A549 (cell line): ENCODE data around the gene PNPLA8. TPM values are rescaled to one million over a fixed set of nuclear protein-coding genes. Genes with fewer than 3 reads are reported as not detected.
"Not testable (repeated sequence)": the region's sequence is repeated elsewhere in the genome, so short reads cannot be mapped to it uniquely, and the experiment has no call there.

ENCODE experiments used
- ATAC-seq, 2 experiments: fragments of 200-7000 bp in 1 of 2; fragments of >200 bp in 1 of 2; cut with Nextera tagmentation in 1 of 2; cut with Tn5 transposase in 1 of 2; 3 replicates each; pipeline versions ENCODE4 v1.8.0 to v1.9.1; 2018 to 2020; ENCODE audit warnings: mild to moderate bottlenecking in 1 of 2, moderate library complexity in 1 of 2
- CTCF ChIA-PET: fragments of 300-600 bp; sonication (Branson Sonifier 250); formaldehyde crosslinking; extraction: SDS; loops from one replicate; lab custom pipeline; 2021; ENCODE audit warnings: antibody characterized with exemption, inconsistent platforms; lab: Yijun Ruan, JAX
- POLR2A ChIA-PET: fragments of 350-600 bp; formaldehyde crosslinking; extraction: SDS; loops from one replicate; lab custom pipeline; 2021; ENCODE audit warnings: antibody characterized with exemption, inconsistent platforms; lab: Yijun Ruan, JAX
- DNase-seq, 2 experiments: peaks; one replicate each; pipeline versions ENCODE4 v3.0.0 to v3.0.0-alpha.2; 2011 to 2016; ENCODE audit warnings: low read depth in 1 of 2, low spot score in 1 of 2
- FAIRE-seq: peaks from 2 replicates; lab custom pipeline; 2011; peaks lifted over from hg19 to GRCh38; lab: Jason Lieb, UNC
- H3K27ac ChIP-seq, 2 experiments: fragments of >200 bp; sonication (Bioruptor Twin); formaldehyde crosslinking; 3 replicates each; pipeline ENCODE4 v1.5.1; 2016 to 2017
- H3K4me1 ChIP-seq: fragments of >200 bp; sonication (Bioruptor Twin); formaldehyde crosslinking; 3 replicates; pipeline ENCODE4 v1.6.1; 2016
- H3K4me2 ChIP-seq: fragments of >200 bp; sonication (Bioruptor Twin); formaldehyde crosslinking; 3 replicates; pipeline ENCODE4 v1.6.1; 2016
- H3K4me3 ChIP-seq: fragments of >200 bp; sonication (Bioruptor Twin); formaldehyde crosslinking; 3 replicates; pipeline ENCODE4 v1.5.1; 2016
- H3K9me3 ChIP-seq: fragments of >200 bp; sonication (Bioruptor Twin); formaldehyde crosslinking; 3 replicates; pipeline ENCODE4 v1.6.1; 2016
- CBX2 ChIP-seq: fragments of 200-600 bp; sonication (generic); IDR thresholded peaks from 2 replicates; pipeline ENCODE4 v1.6.1; 2016; ENCODE audit warnings: low read depth, mild to moderate bottlenecking, borderline replicate concordance
- CBX8 ChIP-seq: fragments of 200-600 bp; sonication (generic); IDR thresholded peaks from 2 replicates; pipeline ENCODE4 v1.6.1; 2016
- CHD2 ChIP-seq: fragments of 150-350 bp; IDR thresholded peaks from 2 replicates; pipeline ENCODE4 v1.6.1; 2014; ENCODE audit warnings: low read length; ENCODE audit not compliant: partially characterized antibody
- EHMT2 ChIP-seq: fragments of 200-600 bp; sonication (generic); IDR thresholded peaks from 2 replicates; pipeline ENCODE4 v1.6.1; 2016; ENCODE audit warnings: antibody characterized with exemption, low read depth, mild to moderate bottlenecking, moderate library complexity
- EP300 ChIP-seq, 2 experiments: fragments of >200 bp; sonication (Bioruptor Twin); formaldehyde crosslinking; IDR thresholded peaks; 2 replicates in 1 of 2; 3 replicates in 1 of 2; pipeline ENCODE4 v1.6.1; 2016 to 2017
- ESRRA ChIP-seq: fragments of 150-350 bp; IDR thresholded peaks from 2 replicates; pipeline ENCODE4 v1.6.1; 2014; ENCODE audit warnings: mild to moderate bottlenecking, low read length, borderline replicate concordance
- FOSL2 ChIP-seq, 2 experiments: fragments of 450-650 bp in 1 of 2; fragments of >200 bp in 1 of 2; sonication (Bioruptor Twin) in 1 of 2; formaldehyde crosslinking; IDR thresholded peaks; 2 replicates each; pipeline versions ENCODE4 v1.5.0 to v1.6.1; 2016 to 2020; ENCODE audit warnings: mild to moderate bottlenecking in 1 of 2, moderate library complexity in 1 of 2
- FOXS1 ChIP-seq: fragments of 250-450 bp; sonication (Bioruptor Pico); IDR thresholded peaks from 2 replicates; pipeline ENCODE4 v1.5.0; 2020; ENCODE audit warnings: mild to moderate bottlenecking, moderate library complexity
- HES2 ChIP-seq: fragments of >200 bp; sonication (Bioruptor Twin); formaldehyde crosslinking; IDR thresholded peaks from 2 replicates; pipeline ENCODE4 v1.6.1; 2016
- HEYL ChIP-seq: fragments of 250-450 bp; sonication (Bioruptor Pico); IDR thresholded peaks from 2 replicates; pipeline ENCODE4 v1.8.0; 2021; ENCODE audit warnings: mild to moderate bottlenecking, moderate library complexity
- HMGXB4 ChIP-seq: fragments of 250-450 bp; sonication (Bioruptor Pico); IDR thresholded peaks from 2 replicates; pipeline ENCODE4 v1.5.0; 2021; ENCODE audit warnings: mild to moderate bottlenecking, moderate library complexity, borderline replicate concordance
- HOXB13 ChIP-seq: fragments of 250-450 bp; sonication (Bioruptor Pico); IDR thresholded peaks from 2 replicates; pipeline ENCODE4 v1.5.0; 2020; ENCODE audit warnings: low read depth, mild to moderate bottlenecking, moderate library complexity
- HOXB5 ChIP-seq: fragments of 250-450 bp; sonication (Bioruptor Pico); IDR thresholded peaks from 2 replicates; pipeline ENCODE4 v1.5.0; 2020; ENCODE audit warnings: mild to moderate bottlenecking, moderate library complexity
- KDM1A ChIP-seq: fragments of 200-600 bp; sonication (generic); IDR thresholded peaks from 2 replicates; pipeline ENCODE4 v1.6.1; 2016; ENCODE audit warnings: low read depth, mild to moderate bottlenecking
- KDM5A ChIP-seq: fragments of 200-600 bp; sonication (generic); IDR thresholded peaks from 2 replicates; pipeline ENCODE4 v1.6.1; 2016; ENCODE audit warnings: antibody characterized with exemption, mild to moderate bottlenecking
- NFE2L2 ChIP-seq: fragments of 150-350 bp; conservative IDR thresholded peaks from 2 replicates; pipeline ENCODE4 v1.6.1; 2014; ENCODE audit warnings: low read length
- PBX3 ChIP-seq: IDR thresholded peaks from 2 replicates; pipeline ENCODE4 v1.6.1; 2012
- RCOR1 ChIP-seq: fragments of 150-350 bp; IDR thresholded peaks from 2 replicates; pipeline ENCODE4 v1.6.1; 2014; ENCODE audit warnings: antibody characterized with exemption, low read length, low read depth
- REST ChIP-seq: fragments of 200-600 bp; sonication (generic); IDR thresholded peaks from 2 replicates; pipeline ENCODE4 v1.6.1; 2016; ENCODE audit warnings: antibody characterized with exemption, mild to moderate bottlenecking, moderate library complexity
- ZC3H11A ChIP-seq: fragments of 450-650 bp; IDR thresholded peaks from 2 replicates; pipeline ENCODE4 v1.6.1; 2014; ENCODE audit warnings: antibody characterized with exemption, mild to moderate bottlenecking
- ZNF302 ChIP-seq: fragments of 250-450 bp; sonication (Bioruptor Pico); IDR thresholded peaks from 2 replicates; pipeline ENCODE4 v1.9.0; 2021; ENCODE audit warnings: inconsistent platforms, mild to moderate bottlenecking, moderate library complexity
- WGBS: methylation state at CpG from one replicate; pipeline ENCODE4 v1.1.6; 2017; ENCODE audit errors: missing lambda C conversion rate; 5-methylcytosine and 5-hydroxymethylcytosine counted together
- polyA plus RNA-seq, 4 experiments: library from polyadenylated mRNA; depleted of rRNA in 3 of 4; stranded (reverse); fragments of >200 nt; fragmentation: RNase III in 1 of 4; extraction: RNeasy Plus Mini Kit Qiagen cat#74134 plus additional on column Dnase treatment in 1 of 4; gene quantifications; 2 replicates in 3 of 4; 3 replicates in 1 of 4; pipeline ENCODE4 v1.2.3, GENCODE V29; 2011 to 2017

The PNPLA8 gene
- polyA plus RNA-seq, 2 of the 4 experiments (the other 2 are of a cell fraction): 16.1 to 29.6 TPM

GRCh38 chr7:108541478-108541877 is 15.5 kb upstream of the PNPLA8 start:
- TF ChIP-seq HES2 (no peak), ZNF302 (no peak), ESRRA (no peak)
- H3K4me3 ChIP-seq: no peak overlapping the region
- ATAC-seq (no peak), FAIRE-seq (no peak), DNase-seq (no peak)
- ChIA-PET CTCF (no interaction called here), POLR2A (no interaction called here)
- WGBS: 54% methylated on average over 2 of the region's 2 CpGs
- H3K4me1 ChIP-seq: no peaks in the 10 kb centered on the region
- H3K4me2 ChIP-seq: no peak overlapping the region
- no peaks in the 10 kb centered on the region for H3K9me3 ChIP-seq
- H3K27ac ChIP-seq: no peak overlapping the region

GRCh38 chr7:108538685-108539084 is 12.8 kb upstream of the PNPLA8 start:
- 63% methylated on average over 4 of the region's 4 CpGs for WGBS
- FAIRE-seq, H3K4me1 ChIP-seq, DNase-seq, H3K4me2 ChIP-seq, H3K9me3 ChIP-seq, CTCF ChIA-PET, ATAC-seq, POLR2A ChIA-PET, H3K27ac ChIP-seq, H3K4me3 ChIP-seq: not testable (repeated sequence)

GRCh38 chr7:108538236-108538635 is 12.3 kb upstream of the PNPLA8 start:
- H3K27ac ChIP-seq, DNase-seq, H3K4me2 ChIP-seq, ATAC-seq, H3K9me3 ChIP-seq, CTCF ChIA-PET, H3K4me3 ChIP-seq, FAIRE-seq, POLR2A ChIA-PET, H3K4me1 ChIP-seq: not testable (repeated sequence)
- WGBS: 60% methylated on average over 2 of the region's 2 CpGs

- CTCF ChIA-PET: interaction anchor here (1.1 kb wide), 1 partner anchor 10 kb away, joined by 5 read pairs; no protein-coding TSS in a partner anchor
- ATAC-seq (no peak), DNase-seq (no peak)
- 63% methylated on average over 2 of the region's 2 CpGs for WGBS
- Histone ChIP-seq H3K4me2 (no peak overlapping the region), H3K4me1 (no peaks in the 10 kb centered on the region)
- TF ChIP-seq FOXS1 (no peak), REST (no peak), ZNF302 (no peak), NFE2L2 (no peak), KDM1A (no peak), HOXB13 (no peak)
- TF ChIP-seq, all 56 proteins: peak for 0
- Histone ChIP-seq H3K9me3 (no peaks in the 10 kb centered on the region), H3K27ac (no peak overlapping the region), H3K4me3 (no peak overlapping the region)
- no peak for FAIRE-seq
- POLR2A ChIA-PET: no interaction called here
Observed at GRCh38 chr7:108537229-108537628, 11.3 kb upstream of the PNPLA8 start.

GRCh38 chr7:108535744-108536143 is 9.8 kb upstream of the PNPLA8 start:
- no peak for FAIRE-seq
- TF ChIP-seq EP300 (IDR thresholded peaks at IDR 0.05) (no peak), HOXB13 (no peak), CBX8 (no peak), EHMT2 (no peak), PBX3 (no peak), ZC3H11A (no peak), FOSL2 (IDR thresholded peaks at IDR 0.05) (no peak), FOSL2 (CRISPR knock-in tag; IDR thresholded peaks at IDR 0.05) (no peak), NFE2L2 (no peak), CHD2 (no peak), HOXB5 (CRISPR knock-in tag) (no peak), KDM5A (no peak), HMGXB4 (CRISPR knock-in tag) (no peak), RCOR1 (no peak), HEYL (CRISPR knock-in tag) (no peak), CBX2 (no peak)

More at GRCh38 chr7:108535744-108536143, 9.8 kb upstream of the PNPLA8 start:
- POLR2A ChIA-PET: no interaction called here
- H3K27ac ChIP-seq: no peak overlapping the region
- 85% methylated on average over 1 of the region's 1 CpG for WGBS
- DNase-seq: no peak
- H3K4me1 ChIP-seq: no peaks in the 10 kb centered on the region
- no peak for ATAC-seq
- no peaks in the 10 kb centered on the region for H3K9me3 ChIP-seq
- CTCF ChIA-PET: no interaction called here
- H3K4me3 ChIP-seq: no peak overlapping the region
- no peak overlapping the region for H3K4me2 ChIP-seq
